OCI-LY7 (cell line): ENCODE data around the gene MEIS2.

Experiments
- CTCF ChIP-seq: fragments of 200-600 bp; sonication (generic); conservative IDR thresholded peaks from 2 replicates; pipeline ENCODE4 v1.5.1; 2014; ENCODE audit warnings: mild to moderate bottlenecking, antibody characterized with exemption, low read length, moderate library complexity, mixed read lengths
- EZH2phosphoT487 ChIP-seq: fragments of 200-600 bp; sonication (generic); IDR thresholded peaks from 2 replicates; pipeline ENCODE4 v1.6.1; 2018; ENCODE audit warnings: low read depth, borderline replicate concordance, mild to moderate bottlenecking, mixed run types, antibody characterized with exemption, low read length, moderate library complexity, mixed read lengths

- TF ChIP-seq CTCF (0 out of 2 replicates have a peak, but pooled peaks have one; percentile 28), EZH2phosphoT487 (no peak)
Measured at GRCh38 chr15:37135225-37135624, 34.9 kb upstream of the MEIS2 start.
